Measurements from ENCODE around the gene MAGT1. TPM values are rescaled to one million over a fixed set of nuclear protein-coding genes. Genes with fewer than 3 reads are reported as not detected.

Gene MAGT1
- total RNA-seq, 2 experiments from 2014 or later = 25.3 to 38.7 TPM

Small RNAs within 50 kb of the gene (small RNA-seq; reads per million reads assigned to genes)
- gene RN7SL460P (not detected), gene RNU6-854P (not detected)

Other genes with a start within 250 kb of the MAGT1 start
- gene ATRX, start 109.2 kb downstream of the MAGT1 start, total RNA-seq (2014; rRNA removed; shearing (Covaris generic)) = 48.2 and 73.6 TPM in 2 replicates
- 65.0 and 66.3 TPM in 2 replicates for gene ATRX, start 109.2 kb downstream of the MAGT1 start, total RNA-seq (2022)
- gene COX7B, start 4.0 kb upstream of the MAGT1 start, total RNA-seq (2014; rRNA removed; shearing (Covaris generic)) = 189 and 199 TPM in 2 replicates
- 256 and 268 TPM in 2 replicates for gene COX7B, start 4.0 kb upstream of the MAGT1 start, total RNA-seq (2022)
- gene ATP7A, start 15.3 kb upstream of the MAGT1 start, total RNA-seq (2014; rRNA removed; shearing (Covaris generic)) = 3.6 and 4.7 TPM in 2 replicates
- gene ATP7A, start 15.3 kb upstream of the MAGT1 start, total RNA-seq (2022) = 7.2 and 7.9 TPM in 2 replicates
- gene PGAM4, start 74.2 kb upstream of the MAGT1 start, total RNA-seq (2014; rRNA removed; shearing (Covaris generic)) = 0.31 TPM in 1 of 2 replicates, not detected in the other
- 0.53 TPM in 1 of 2 replicates, not detected in the other for gene PGAM4, start 74.2 kb upstream of the MAGT1 start, total RNA-seq (2022)
- 164 and 179 TPM in 2 replicates for gene PGK1, start 208.8 kb upstream of the MAGT1 start, total RNA-seq (2014; rRNA removed; shearing (Covaris generic))
- 293 and 433 TPM in 2 replicates for gene PGK1, start 208.8 kb upstream of the MAGT1 start, total RNA-seq (2022)
- 2.0 and 2.4 TPM in 2 replicates for gene TAF9B, start 244.2 kb upstream of the MAGT1 start, total RNA-seq (2014; rRNA removed; shearing (Covaris generic))
- 0.92 and 0.93 TPM in 2 replicates for gene TAF9B, start 244.2 kb upstream of the MAGT1 start, total RNA-seq (2022)